ENCODE data around the gene NXPE2.

Gene NXPE2

DNA sequence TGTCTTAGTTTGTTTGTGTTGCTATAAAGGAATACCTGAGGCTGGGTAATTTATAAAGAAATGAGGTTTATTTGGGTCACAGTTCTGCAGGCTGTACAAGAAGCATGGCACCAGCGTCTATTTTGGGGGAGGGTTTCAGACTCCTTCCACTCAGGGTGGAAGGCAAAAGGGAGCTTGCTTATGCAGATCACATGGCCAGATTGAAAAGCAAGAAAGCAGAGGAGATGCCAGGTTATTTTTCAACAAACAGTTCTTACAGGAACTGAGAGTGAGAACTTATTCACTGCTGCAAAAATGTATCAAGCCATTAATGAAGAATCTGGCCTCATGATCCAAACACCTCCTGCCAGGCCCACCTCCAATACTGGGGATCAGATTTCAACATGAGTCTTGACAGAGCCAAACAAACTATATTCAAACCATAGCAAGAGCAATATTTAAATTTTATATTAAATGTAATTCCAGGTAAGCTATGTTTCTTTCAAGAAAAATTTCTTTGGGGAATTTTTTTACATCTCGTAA lies 66.9 kb downstream of the NXPE2 start:
- no peak for DNase-seq (ENCODE audit: low spot score)

DNA sequence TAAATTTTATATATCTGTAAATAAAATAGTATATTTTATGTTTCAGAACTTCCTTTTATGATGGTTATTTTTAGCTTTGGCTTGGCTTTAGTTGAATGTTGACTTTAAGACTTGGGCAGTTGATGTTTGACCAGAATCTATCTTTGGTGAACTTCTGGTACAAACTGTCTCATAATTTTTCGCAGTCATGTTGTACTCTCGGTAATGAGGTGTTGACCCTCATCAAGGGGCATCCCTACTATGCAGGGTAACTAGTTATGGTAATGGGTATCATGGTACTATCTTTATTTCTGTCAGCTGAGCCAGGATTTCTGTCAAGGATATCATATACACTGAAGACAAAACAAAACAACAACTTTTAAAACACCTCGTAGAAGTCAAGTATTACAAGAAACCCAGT lies 67.7 kb downstream of the NXPE2 start:
- DNase-seq (ENCODE audit: low spot score), result no peak
